B cell (primary cell): ENCODE results near the gene USP48. TPM values are rescaled to one million over a fixed set of nuclear protein-coding genes. Genes with fewer than 3 reads are reported as not detected.

ENCODE experiments used
- ATAC-seq: fragments of 200-7000 bp; cut with Tn5 transposase; one replicate; pipeline ENCODE4 v1.10.0; 2021; ENCODE audit warnings: low read depth, mild to moderate bottlenecking, moderate number of reproducible peaks, moderate library complexity
- CTCF ChIA-PET: fragments of 350-600 bp; sonication (Branson Sonifier 250); formaldehyde crosslinking; loops from one replicate; lab custom pipeline; 2021; ENCODE audit warnings: antibody characterized with exemption, inconsistent platforms; lab: Charles Lee
- POLR2A ChIA-PET: fragments of 350-600 bp; sonication (Branson Sonifier 250); formaldehyde crosslinking; loops from one replicate; lab custom pipeline; 2021; ENCODE audit warnings: antibody characterized with exemption; lab: Charles Lee
- DNase-seq: peaks from one replicate; pipeline ENCODE4 v3.0.0; 2013
- H2AFZ ChIP-seq: 2 replicates; pipeline ENCODE4 v1.6.1; 2012; ENCODE audit warnings: mild to moderate bottlenecking, low read depth, low read length; ENCODE audit not compliant: insufficient read depth, poor library complexity, severe bottlenecking
- H3K27ac ChIP-seq, 2 donors: 1 replicate in 1 of 2; 2 replicates in 1 of 2; pipeline ENCODE4 v1.5.1; 2012 to 2013; ENCODE audit warnings: low read length in 2 of 2, mild to moderate bottlenecking in 2 of 2, moderate library complexity in 1 of 2
- H3K27me3 ChIP-seq, 4 experiments: fragments of 200-600 bp in 1 of 4; sonication (generic) in 1 of 4; replicated peaks in 1 of 4; 1 replicate in 2 of 4; 2 replicates in 2 of 4; pipeline versions ENCODE4 v1.6.1 to v1.7.0; 2013 to 2016; ENCODE audit warnings: low read length in 3 of 4, mild to moderate bottlenecking in 2 of 4, mixed read lengths in 1 of 4, moderate library complexity in 1 of 4; ENCODE audit not compliant: insufficient read depth in 4 of 4, control insufficient read depth in 3 of 4; ENCODE audit errors: control extremely low read depth in 1 of 4
- H3K36me3 ChIP-seq, 2 experiments: replicated peaks in 1 of 2; 1 replicate in 1 of 2; 2 replicates in 1 of 2; pipeline versions ENCODE4 v1.6.1 to v1.7.1; 2013; ENCODE audit warnings: low read length in 1 of 2; ENCODE audit not compliant: insufficient read depth in 2 of 2, control insufficient read depth in 1 of 2; ENCODE audit errors: control extremely low read depth in 1 of 2, extremely low read depth in 1 of 2
- H3K4me1 ChIP-seq, 2 donors: fragments of 200-600 bp in 1 of 2; sonication (generic) in 1 of 2; 1 replicate in 1 of 2; 2 replicates in 1 of 2; pipeline versions ENCODE4 v1.5.1 to v1.6.1; 2013 to 2017; ENCODE audit warnings: low read length in 2 of 2; ENCODE audit not compliant: control insufficient read depth in 2 of 2, insufficient read depth in 2 of 2
- H3K4me2 ChIP-seq: replicated peaks from 2 replicates; pipeline ENCODE3; 2012; ENCODE audit warnings: mild to moderate bottlenecking, low read depth, low read length; ENCODE audit not compliant: poor library complexity, severe bottlenecking
- H3K4me3 ChIP-seq, 5 experiments: fragments of 200-600 bp in 1 of 5; sonication (generic) in 1 of 5; 1 replicate in 3 of 5; 2 replicates in 2 of 5; pipeline versions ENCODE4 v1.5.1 to v1.7.0; 2011 to 2016; ENCODE audit warnings: low read length in 4 of 5, mild to moderate bottlenecking in 4 of 5, low read depth in 2 of 5, control low read depth in 1 of 5, moderate library complexity in 1 of 5; ENCODE audit not compliant: insufficient read depth in 1 of 5; ENCODE audit errors: control extremely low read depth in 1 of 5, extremely low read depth in 1 of 5
- H3K79me2 ChIP-seq: fragments of 200-600 bp; sonication (generic); one replicate; pipeline ENCODE4 v1.6.0; 2016; ENCODE audit warnings: low read length; ENCODE audit not compliant: control insufficient read depth, insufficient read depth
- H3K9ac ChIP-seq: fragments of 200-600 bp; sonication (generic); 2 replicates; pipeline ENCODE4 v1.6.1; 2017; ENCODE audit warnings: mild to moderate bottlenecking, low read length, moderate library complexity
- H3K9me3 ChIP-seq, 3 donors: one replicate each; pipeline versions ENCODE4 v1.6.1 to v1.7.1; 2013; ENCODE audit warnings: low read length in 2 of 3; ENCODE audit not compliant: control insufficient read depth in 2 of 3, insufficient read depth in 1 of 3; ENCODE audit errors: control extremely low read depth in 1 of 3
- H4K20me1 ChIP-seq: 2 replicates; pipeline ENCODE4 v1.6.0; 2012; ENCODE audit warnings: mild to moderate bottlenecking, low read length; ENCODE audit not compliant: insufficient read depth, control insufficient read depth, poor library complexity, severe bottlenecking
- H3K27ac Mint-ChIP-seq: one replicate; pipeline ENCODE4 v1.8.0; 2021; ENCODE audit warnings: mixed read lengths
- H3K27me3 Mint-ChIP-seq: one replicate; pipeline ENCODE4 v1.8.0; 2021; ENCODE audit warnings: mixed read lengths
- H3K4me1 Mint-ChIP-seq: one replicate; pipeline ENCODE4 v1.8.0; 2021; ENCODE audit warnings: mixed read lengths
- H3K4me3 Mint-ChIP-seq: one replicate; pipeline ENCODE4 v1.8.0; 2021; ENCODE audit warnings: mixed read lengths
- H3K9me3 Mint-ChIP-seq: one replicate; pipeline ENCODE4 v1.8.0; 2022; ENCODE audit warnings: mixed read lengths; ENCODE audit not compliant: insufficient read depth
- CTCF ChIP-seq: fragments of 200-600 bp; IDR thresholded peaks from one replicate; pipeline ENCODE4 v1.8.0; 2022; ENCODE audit warnings: antibody characterized with exemption, mild to moderate bottlenecking
- EZH2 ChIP-seq: IDR thresholded peaks from 2 replicates; pipeline ENCODE4 v1.6.1; 2012; ENCODE audit warnings: borderline replicate concordance, low read depth, mild to moderate bottlenecking, moderate library complexity, low read length; ENCODE audit not compliant: insufficient read depth, poor library complexity, severe bottlenecking
- WGBS: methylation state at CpG from one replicate; pipeline ENCODE4 v1.1.5; 2013; ENCODE audit warnings: missing lambda C conversion rate; ENCODE audit not compliant: insufficient coverage; 5-methylcytosine and 5-hydroxymethylcytosine counted together
- intact Hi-C: fragments of 100-400 bp; cut with micrococcal nuclease; formaldehyde crosslinking; loops from one replicate; pipeline ENCODE4 v1.10.0; 2022
- polyA plus RNA-seq: library from polyadenylated mRNA; depleted of rRNA; stranded (reverse); fragments of >200 nt; gene quantifications from 2 replicates; pipeline ENCODE4 v1.2.3, GENCODE V29; 2012
- total RNA-seq, 2 donors: library from RNA; stranded (reverse); fragments of 120-200 nt in 1 of 2; gene quantifications; 1 replicate in 1 of 2; 2 replicates in 1 of 2; pipeline versions ENCODE4 v1.2.3 to v1.2.4, GENCODE V29; 2013 to 2022

The USP48 gene
- total and polyA plus RNA-seq, 2 donors (not counting 1 experiment from before 2014, with no cell fraction given): 21.2 to 135 TPM

- H2AFZ ChIP-seq: no peak overlapping the region
- H3K27me3 ChIP-seq: peaks cover 0 to 11% (median 0%) of the 10 kb centered on the region in 4 experiments
- H4K20me1 ChIP-seq: no peaks in the 10 kb centered on the region
- POLR2A ChIA-PET: no interaction called here
- H3K79me2 ChIP-seq: no peaks in the 10 kb centered on the region
- intact Hi-C loops: no loop called here
- no peak for DNase-seq
- no peaks in the 10 kb centered on the region for H3K36me3 ChIP-seq
- Mint-ChIP-seq H3K4me1 (no peaks in the 10 kb centered on the region), H3K27ac (no peak overlapping the region), H3K27me3 (peaks cover 19% of the 10 kb centered on the region), H3K4me3 (no peak overlapping the region), H3K9me3 (no peaks in the 10 kb centered on the region)
- TF ChIP-seq CTCF (no peak), EZH2 (no peak)
- no peak for ATAC-seq
- H3K4me1 ChIP-seq: no peaks in the 10 kb centered on the region
- no peak overlapping the region for H3K9ac ChIP-seq
- no peak overlapping the region for H3K4me2 ChIP-seq
- H3K9me3 ChIP-seq: no peaks in the 10 kb centered on the region
- CTCF ChIA-PET: no interaction called here
- no peak overlapping the region for H3K27ac ChIP-seq
- no peak overlapping the region for H3K4me3 ChIP-seq
- WGBS: 90% methylated on average over 9 of the region's 12 CpGs
These were observed 148.0 kb downstream of the USP48 start for GRCh38 chr1:21634806-21635535.

- CTCF ChIA-PET: interaction anchor here (0.5 kb wide), 1 partner anchor 647 kb away, joined by 3 read pairs; no protein-coding TSS in a partner anchor
- H3K9me3 Mint-ChIP-seq: no peaks in the 10 kb centered on the region
- H4K20me1 ChIP-seq: no peaks in the 10 kb centered on the region
- no peaks in the 10 kb centered on the region for H3K4me1 Mint-ChIP-seq
- no peaks in the 10 kb centered on the region for H3K36me3 ChIP-seq
- H3K9me3 ChIP-seq: no peaks in the 10 kb centered on the region
- H3K4me3 Mint-ChIP-seq: no peak overlapping the region
- no peak overlapping the region for H3K27ac Mint-ChIP-seq
- DNase-seq (no peak), ATAC-seq (no peak)
- no peak overlapping the region for H2AFZ ChIP-seq
- H3K4me1 ChIP-seq: no peaks in the 10 kb centered on the region
- TF ChIP-seq CTCF (no peak), EZH2 (no peak)
- H3K27me3 Mint-ChIP-seq: peaks cover 24% of the 10 kb centered on the region
- H3K27ac ChIP-seq: no peak overlapping the region
- peaks cover 0 to 14% (median 0%) of the 10 kb centered on the region in 4 experiments for H3K27me3 ChIP-seq
- intact Hi-C loops: no loop called here
- 93% methylated on average over 16 of the region's 18 CpGs for WGBS
- H3K4me3 ChIP-seq: no peak overlapping the region
- H3K4me2 ChIP-seq: no peak overlapping the region
- no peaks in the 10 kb centered on the region for H3K79me2 ChIP-seq
- POLR2A ChIA-PET: no interaction called here
- no peak overlapping the region for H3K9ac ChIP-seq
These were observed 148.8 kb downstream of the USP48 start for GRCh38 chr1:21633992-21634805.
